Fibroblast of lung (primary cell): ENCODE data around the gene GSG1L.

ENCODE experiments used
- EZH2 ChIP-seq: IDR thresholded peaks from 2 replicates; pipeline ENCODE4 v1.5.1; 2012; ENCODE audit warnings: low read length, control low read depth, mild to moderate bottlenecking; ENCODE audit errors: missing control alignments
- TF ChIP-seq, protein P1 (sequence below), 2 donors: IDR thresholded peaks in 1 of 2; conservative IDR thresholded peaks in 1 of 2; 1 replicate in 1 of 2; 2 replicates in 1 of 2; pipeline ENCODE4 v1.5.1; 2011 to 2012; ENCODE audit warnings: low read length in 2 of 2, control low read depth in 1 of 2, inconsistent platforms in 1 of 2, low read depth in 1 of 2, mild to moderate bottlenecking in 1 of 2

DNA sequence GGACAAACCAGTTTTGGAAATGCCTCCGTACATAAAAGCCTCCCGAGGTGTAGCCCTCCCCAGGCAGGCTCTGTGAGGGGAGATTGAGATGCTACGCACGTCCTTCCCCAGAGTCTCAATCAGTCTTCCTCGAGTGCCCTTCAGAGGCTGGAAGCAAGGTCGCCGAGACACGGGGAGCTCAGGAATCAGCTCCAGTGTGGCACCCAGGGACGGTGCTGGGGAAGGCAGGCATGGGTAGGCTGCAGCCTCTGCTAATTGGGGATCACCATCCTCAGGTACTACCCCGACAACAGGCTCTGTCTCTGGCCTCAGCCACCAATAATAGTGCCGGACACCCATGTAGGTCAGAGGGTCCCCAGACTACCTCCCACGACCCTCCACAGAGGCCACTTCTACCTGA, 28.1 kb upstream of the GSG1L start:
- TF ChIP-seq, protein P1, sequence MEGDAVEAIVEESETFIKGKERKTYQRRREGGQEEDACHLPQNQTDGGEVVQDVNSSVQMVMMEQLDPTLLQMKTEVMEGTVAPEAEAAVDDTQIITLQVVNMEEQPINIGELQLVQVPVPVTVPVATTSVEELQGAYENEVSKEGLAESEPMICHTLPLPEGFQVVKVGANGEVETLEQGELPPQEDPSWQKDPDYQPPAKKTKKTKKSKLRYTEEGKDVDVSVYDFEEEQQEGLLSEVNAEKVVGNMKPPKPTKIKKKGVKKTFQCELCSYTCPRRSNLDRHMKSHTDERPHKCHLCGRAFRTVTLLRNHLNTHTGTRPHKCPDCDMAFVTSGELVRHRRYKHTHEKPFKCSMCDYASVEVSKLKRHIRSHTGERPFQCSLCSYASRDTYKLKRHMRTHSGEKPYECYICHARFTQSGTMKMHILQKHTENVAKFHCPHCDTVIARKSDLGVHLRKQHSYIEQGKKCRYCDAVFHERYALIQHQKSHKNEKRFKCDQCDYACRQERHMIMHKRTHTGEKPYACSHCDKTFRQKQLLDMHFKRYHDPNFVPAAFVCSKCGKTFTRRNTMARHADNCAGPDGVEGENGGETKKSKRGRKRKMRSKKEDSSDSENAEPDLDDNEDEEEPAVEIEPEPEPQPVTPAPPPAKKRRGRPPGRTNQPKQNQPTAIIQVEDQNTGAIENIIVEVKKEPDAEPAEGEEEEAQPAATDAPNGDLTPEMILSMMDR (conservative IDR thresholded peaks at IDR 0.05 in 1 of 2, IDR thresholded peaks at IDR 0.05 in 1 of 2; ENCODE audit: low read depth in 1 of 2, low read length in 2 of 2) = no peak
- no peak for TF ChIP-seq EZH2
